Measurements from ENCODE around the gene DPP4. TPM values are rescaled to one million over a fixed set of nuclear protein-coding genes. Genes with fewer than 3 reads are reported as not detected.

DPP4 gene
- total RNA-seq, 1 donor from 2014 or later: not detected

DNA sequence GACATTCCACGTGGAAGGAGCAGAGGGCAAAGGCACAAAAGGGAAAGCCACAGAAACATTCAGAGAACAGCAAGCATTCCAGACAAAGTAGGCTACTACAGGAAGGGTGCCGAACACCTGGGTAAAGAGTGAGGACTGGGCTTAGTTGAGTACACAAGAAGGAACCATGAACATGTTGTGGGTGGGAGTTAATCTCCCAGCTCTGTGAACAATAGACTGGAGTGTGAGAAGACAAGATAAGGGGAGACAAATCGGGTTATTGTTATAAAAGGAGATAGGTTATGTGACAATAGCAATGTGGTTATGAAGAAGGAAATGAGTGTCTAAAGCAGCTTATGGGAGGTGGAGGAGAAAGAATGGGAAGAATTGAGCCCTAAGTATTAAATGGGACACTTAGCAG is 70.0 kb downstream of the DPP4 start:
- Mint-ChIP-seq H3K36me3 (ENCODE audit: unreplicated experiment) (no peaks in the 10 kb centered on the region), H3K4me3 (ENCODE audit: unreplicated experiment) (no peak overlapping the region), H3K27me3 (ENCODE audit: unreplicated experiment) (peaks cover 35% of the 10 kb centered on the region), H3K9me3 (ENCODE audit: unreplicated experiment) (no peaks in the 10 kb centered on the region), H3K4me1 (ENCODE audit: unreplicated experiment) (no peaks in the 10 kb centered on the region), H3K27ac (ENCODE audit: unreplicated experiment) (no peak overlapping the region)
- DNase-seq (ENCODE audit: extremely low spot score, unreplicated experiment): no peak
- TF ChIP-seq, protein P1, sequence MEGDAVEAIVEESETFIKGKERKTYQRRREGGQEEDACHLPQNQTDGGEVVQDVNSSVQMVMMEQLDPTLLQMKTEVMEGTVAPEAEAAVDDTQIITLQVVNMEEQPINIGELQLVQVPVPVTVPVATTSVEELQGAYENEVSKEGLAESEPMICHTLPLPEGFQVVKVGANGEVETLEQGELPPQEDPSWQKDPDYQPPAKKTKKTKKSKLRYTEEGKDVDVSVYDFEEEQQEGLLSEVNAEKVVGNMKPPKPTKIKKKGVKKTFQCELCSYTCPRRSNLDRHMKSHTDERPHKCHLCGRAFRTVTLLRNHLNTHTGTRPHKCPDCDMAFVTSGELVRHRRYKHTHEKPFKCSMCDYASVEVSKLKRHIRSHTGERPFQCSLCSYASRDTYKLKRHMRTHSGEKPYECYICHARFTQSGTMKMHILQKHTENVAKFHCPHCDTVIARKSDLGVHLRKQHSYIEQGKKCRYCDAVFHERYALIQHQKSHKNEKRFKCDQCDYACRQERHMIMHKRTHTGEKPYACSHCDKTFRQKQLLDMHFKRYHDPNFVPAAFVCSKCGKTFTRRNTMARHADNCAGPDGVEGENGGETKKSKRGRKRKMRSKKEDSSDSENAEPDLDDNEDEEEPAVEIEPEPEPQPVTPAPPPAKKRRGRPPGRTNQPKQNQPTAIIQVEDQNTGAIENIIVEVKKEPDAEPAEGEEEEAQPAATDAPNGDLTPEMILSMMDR (IDR thresholded peaks at IDR 0.05): no peak

DNA sequence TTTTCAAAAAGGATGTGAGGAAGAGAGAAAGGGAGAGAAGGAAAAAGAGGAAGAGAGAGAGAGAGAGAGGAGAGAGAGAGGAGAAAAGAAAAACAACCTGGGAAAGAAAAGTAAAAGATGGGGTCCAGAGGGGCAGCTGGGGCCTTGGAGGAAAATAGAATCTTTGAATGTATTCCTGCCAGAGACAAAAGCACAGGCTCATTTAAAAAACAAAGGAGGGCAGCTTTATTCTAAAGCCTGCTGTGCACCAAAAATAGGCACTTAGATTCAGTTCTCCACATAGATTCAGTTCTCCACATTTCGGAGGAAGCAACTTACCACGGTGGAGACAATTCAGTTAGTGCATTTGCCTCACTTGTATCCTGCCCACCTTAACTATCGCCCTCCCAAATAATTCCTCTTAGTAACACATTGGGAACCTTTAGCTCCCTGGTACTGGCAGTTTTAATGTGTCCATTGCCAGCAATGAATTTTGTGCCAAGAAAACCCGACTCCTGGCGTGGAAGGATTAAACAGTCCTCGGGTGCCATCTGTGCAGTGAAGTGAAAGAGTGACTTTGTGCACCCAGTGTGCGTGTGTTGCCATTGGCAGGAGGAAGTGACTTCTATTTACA is 71.3 kb downstream of the DPP4 start:
- TF ChIP-seq, protein P1 (IDR thresholded peaks at IDR 0.05): no peak
- H3K4me3 Mint-ChIP-seq (ENCODE audit: unreplicated experiment): no peak overlapping the region
- H3K27ac Mint-ChIP-seq (ENCODE audit: unreplicated experiment): no peak overlapping the region
- DNase-seq (ENCODE audit: extremely low spot score, unreplicated experiment): no peak
- H3K9me3 Mint-ChIP-seq (ENCODE audit: unreplicated experiment): no peaks in the 10 kb centered on the region
- no peaks in the 10 kb centered on the region for H3K36me3 Mint-ChIP-seq (ENCODE audit: unreplicated experiment)
- H3K4me1 Mint-ChIP-seq (ENCODE audit: unreplicated experiment): no peaks in the 10 kb centered on the region
- H3K27me3 Mint-ChIP-seq (ENCODE audit: unreplicated experiment): peaks cover 31% of the 10 kb centered on the region

DNA sequence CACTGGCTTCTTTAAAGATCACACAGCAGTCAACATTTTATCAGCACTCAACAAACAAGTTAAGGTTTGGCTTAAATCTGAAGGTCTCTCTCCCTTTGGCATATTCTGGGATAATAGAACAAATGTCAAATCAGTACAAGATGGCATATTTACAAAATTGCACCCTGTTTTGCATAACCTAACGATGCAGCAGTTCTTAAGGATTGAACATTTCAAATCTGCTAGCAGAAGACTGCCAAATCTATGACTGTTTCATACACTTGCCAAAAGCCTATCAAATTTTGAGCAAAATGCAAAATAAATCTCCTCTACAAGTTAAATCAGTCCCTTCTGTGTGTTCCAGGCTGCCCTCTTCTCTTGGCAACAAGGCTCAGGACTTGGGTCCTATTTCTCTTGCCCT is 73.6 kb downstream of the DPP4 start:
- no peaks in the 10 kb centered on the region for H3K4me1 Mint-ChIP-seq (ENCODE audit: unreplicated experiment)
- H3K9me3 Mint-ChIP-seq (ENCODE audit: unreplicated experiment): no peaks in the 10 kb centered on the region
- TF ChIP-seq, protein P1 (IDR thresholded peaks at IDR 0.05): no peak
- no peak overlapping the region for H3K4me3 Mint-ChIP-seq (ENCODE audit: unreplicated experiment)
- peaks cover 44% of the 10 kb centered on the region for H3K27me3 Mint-ChIP-seq (ENCODE audit: unreplicated experiment)
- no peak for DNase-seq (ENCODE audit: extremely low spot score, unreplicated experiment)
- no peaks in the 10 kb centered on the region for H3K36me3 Mint-ChIP-seq (ENCODE audit: unreplicated experiment)
- no peak overlapping the region for H3K27ac Mint-ChIP-seq (ENCODE audit: unreplicated experiment)

DNA sequence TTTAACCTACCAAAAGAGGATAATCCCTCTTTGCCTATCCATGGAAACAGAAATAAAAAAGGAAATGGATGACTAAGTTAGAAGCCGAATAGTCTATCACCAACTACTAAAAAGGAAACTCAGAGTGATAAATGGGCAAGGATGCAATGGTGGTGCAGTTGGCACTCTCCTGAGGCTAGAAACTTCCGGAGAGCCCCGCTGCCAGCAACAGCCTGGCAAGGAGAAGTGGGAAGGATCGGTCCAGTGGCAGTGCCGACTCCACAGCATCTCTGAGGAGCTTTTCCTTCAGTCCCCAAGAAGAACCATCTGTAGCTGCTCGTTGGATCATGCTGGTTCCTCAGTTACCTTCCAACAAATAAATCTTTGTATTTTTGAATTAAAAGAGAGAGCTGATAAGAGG is 74.7 kb downstream of the DPP4 start:
- Mint-ChIP-seq H3K9me3 (ENCODE audit: unreplicated experiment) (no peaks in the 10 kb centered on the region), H3K4me1 (ENCODE audit: unreplicated experiment) (no peaks in the 10 kb centered on the region), H3K36me3 (ENCODE audit: unreplicated experiment) (no peaks in the 10 kb centered on the region), H3K4me3 (ENCODE audit: unreplicated experiment) (no peak overlapping the region), H3K27ac (ENCODE audit: unreplicated experiment) (no peak overlapping the region), H3K27me3 (ENCODE audit: unreplicated experiment) (peaks cover 45% of the 10 kb centered on the region)
- DNase-seq (ENCODE audit: extremely low spot score, unreplicated experiment): no peak
- TF ChIP-seq, protein P1 (IDR thresholded peaks at IDR 0.05): no peak

DNA sequence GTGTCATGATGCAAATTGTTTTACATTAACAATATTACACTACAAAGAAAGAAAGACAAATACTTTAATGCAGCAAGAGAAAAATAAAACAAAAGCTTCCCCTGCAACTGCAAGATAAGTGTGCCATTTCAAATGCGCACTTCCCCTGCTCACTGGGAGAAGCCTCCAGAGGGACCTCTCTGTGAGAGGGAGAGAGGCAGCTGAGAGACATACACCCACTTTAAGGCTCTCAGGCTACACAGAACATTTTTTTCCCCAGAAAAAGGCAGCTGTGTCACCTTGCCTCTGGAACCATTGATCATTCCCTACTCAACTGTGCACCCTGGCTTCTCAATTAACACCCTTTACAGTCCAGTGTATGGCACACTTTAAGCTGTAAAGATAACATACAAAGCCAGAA is 75.2 kb downstream of the DPP4 start:
- Mint-ChIP-seq H3K36me3 (ENCODE audit: unreplicated experiment) (no peaks in the 10 kb centered on the region), H3K4me1 (ENCODE audit: unreplicated experiment) (no peaks in the 10 kb centered on the region), H3K27me3 (ENCODE audit: unreplicated experiment) (peaks cover 41% of the 10 kb centered on the region), H3K27ac (ENCODE audit: unreplicated experiment) (no peak overlapping the region), H3K9me3 (ENCODE audit: unreplicated experiment) (no peaks in the 10 kb centered on the region), H3K4me3 (ENCODE audit: unreplicated experiment) (no peak overlapping the region)
- DNase-seq (ENCODE audit: extremely low spot score, unreplicated experiment): no peak
- TF ChIP-seq, protein P1 (IDR thresholded peaks at IDR 0.05): no peak
